ENCODE measurements around the gene CA4.

Gene CA4

DNA sequence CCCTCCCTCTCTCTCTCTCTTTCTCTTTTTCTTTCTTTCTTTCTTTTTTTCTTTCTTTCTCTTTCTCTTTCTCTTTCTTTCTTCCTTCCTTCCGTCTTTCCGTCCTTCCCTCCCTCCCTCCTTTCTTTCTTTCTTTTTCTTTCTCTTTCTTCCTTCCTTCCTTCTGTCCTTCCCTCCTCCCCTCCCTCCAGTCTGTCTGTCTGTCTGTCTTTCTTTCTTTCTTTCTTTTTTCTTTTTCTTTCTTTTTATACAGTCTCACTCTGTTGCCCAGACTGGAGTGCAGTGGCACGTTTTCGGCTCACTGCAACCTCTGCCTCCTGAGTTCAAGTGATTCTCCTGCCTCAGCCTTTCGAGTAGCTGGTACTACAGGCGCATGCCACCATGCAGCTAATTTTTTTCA is 14.4 kb downstream of the CA4 start:
- no peak for DNase-seq (ENCODE audit: low read depth)
- TF ChIP-seq MAX (IDR thresholded peaks at IDR 0.05; ENCODE audit: low read depth, low read length) (no peak), POLR2A (IDR thresholded peaks at IDR 0.05; ENCODE audit: extremely low read depth, insufficient read length) (no peak), MYC (IDR thresholded peaks at IDR 0.05; ENCODE audit: low read depth, low read length) (no peak)
- TF ChIP-seq, protein P1, sequence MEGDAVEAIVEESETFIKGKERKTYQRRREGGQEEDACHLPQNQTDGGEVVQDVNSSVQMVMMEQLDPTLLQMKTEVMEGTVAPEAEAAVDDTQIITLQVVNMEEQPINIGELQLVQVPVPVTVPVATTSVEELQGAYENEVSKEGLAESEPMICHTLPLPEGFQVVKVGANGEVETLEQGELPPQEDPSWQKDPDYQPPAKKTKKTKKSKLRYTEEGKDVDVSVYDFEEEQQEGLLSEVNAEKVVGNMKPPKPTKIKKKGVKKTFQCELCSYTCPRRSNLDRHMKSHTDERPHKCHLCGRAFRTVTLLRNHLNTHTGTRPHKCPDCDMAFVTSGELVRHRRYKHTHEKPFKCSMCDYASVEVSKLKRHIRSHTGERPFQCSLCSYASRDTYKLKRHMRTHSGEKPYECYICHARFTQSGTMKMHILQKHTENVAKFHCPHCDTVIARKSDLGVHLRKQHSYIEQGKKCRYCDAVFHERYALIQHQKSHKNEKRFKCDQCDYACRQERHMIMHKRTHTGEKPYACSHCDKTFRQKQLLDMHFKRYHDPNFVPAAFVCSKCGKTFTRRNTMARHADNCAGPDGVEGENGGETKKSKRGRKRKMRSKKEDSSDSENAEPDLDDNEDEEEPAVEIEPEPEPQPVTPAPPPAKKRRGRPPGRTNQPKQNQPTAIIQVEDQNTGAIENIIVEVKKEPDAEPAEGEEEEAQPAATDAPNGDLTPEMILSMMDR (IDR thresholded peaks at IDR 0.05; ENCODE audit: low read depth, low read length) = no peak

GRCh38 chr17:60164697-60165096 is 14.9 kb downstream of the CA4 start:
- DNase-seq (ENCODE audit: low read depth) = no peak
- TF ChIP-seq MAX (IDR thresholded peaks at IDR 0.05; ENCODE audit: low read depth, low read length) = no peak
- TF ChIP-seq POLR2A (IDR thresholded peaks at IDR 0.05; ENCODE audit: extremely low read depth, insufficient read length) = no peak
- TF ChIP-seq MYC (IDR thresholded peaks at IDR 0.05; ENCODE audit: low read depth, low read length) = no peak
- TF ChIP-seq, protein P1 (IDR thresholded peaks at IDR 0.05; ENCODE audit: low read depth, low read length) = no peak
- H3K4me3 ChIP-seq (ENCODE audit: low read depth, low read length) = no peak overlapping the region

More for the DNA sequence above, 14.4 kb downstream of the CA4 start:
- H3K4me3 ChIP-seq (ENCODE audit: low read depth, low read length) = no peak overlapping the region

GRCh38 chr17:60165223-60165622 is 15.4 kb downstream of the CA4 start:
- no peak for DNase-seq (ENCODE audit: low read depth)
- TF ChIP-seq, protein P1 (IDR thresholded peaks at IDR 0.05; ENCODE audit: low read depth, low read length) = no peak
- TF ChIP-seq MAX (IDR thresholded peaks at IDR 0.05; ENCODE audit: low read depth, low read length) = no peak
- no peak for TF ChIP-seq MYC (IDR thresholded peaks at IDR 0.05; ENCODE audit: low read depth, low read length)
- no peak for TF ChIP-seq POLR2A (IDR thresholded peaks at IDR 0.05; ENCODE audit: extremely low read depth, insufficient read length)
- H3K4me3 ChIP-seq (ENCODE audit: low read depth, low read length) = no peak overlapping the region

GRCh38 chr17:60165971-60166370 is 16.2 kb downstream of the CA4 start:
- TF ChIP-seq MYC (IDR thresholded peaks at IDR 0.05; ENCODE audit: low read depth, low read length) (no peak; the same call in 1 of the 2 replicates), MAX (IDR thresholded peaks at IDR 0.05; ENCODE audit: low read depth, low read length) (no peak), POLR2A (IDR thresholded peaks at IDR 0.05; ENCODE audit: extremely low read depth, insufficient read length) (no peak)
- TF ChIP-seq, protein P1 (IDR thresholded peaks at IDR 0.05; ENCODE audit: low read depth, low read length) = no peak
- DNase-seq (ENCODE audit: low read depth) = peak; percentile 66
- H3K4me3 ChIP-seq (ENCODE audit: low read depth, low read length) = no peak overlapping the region

DNA sequence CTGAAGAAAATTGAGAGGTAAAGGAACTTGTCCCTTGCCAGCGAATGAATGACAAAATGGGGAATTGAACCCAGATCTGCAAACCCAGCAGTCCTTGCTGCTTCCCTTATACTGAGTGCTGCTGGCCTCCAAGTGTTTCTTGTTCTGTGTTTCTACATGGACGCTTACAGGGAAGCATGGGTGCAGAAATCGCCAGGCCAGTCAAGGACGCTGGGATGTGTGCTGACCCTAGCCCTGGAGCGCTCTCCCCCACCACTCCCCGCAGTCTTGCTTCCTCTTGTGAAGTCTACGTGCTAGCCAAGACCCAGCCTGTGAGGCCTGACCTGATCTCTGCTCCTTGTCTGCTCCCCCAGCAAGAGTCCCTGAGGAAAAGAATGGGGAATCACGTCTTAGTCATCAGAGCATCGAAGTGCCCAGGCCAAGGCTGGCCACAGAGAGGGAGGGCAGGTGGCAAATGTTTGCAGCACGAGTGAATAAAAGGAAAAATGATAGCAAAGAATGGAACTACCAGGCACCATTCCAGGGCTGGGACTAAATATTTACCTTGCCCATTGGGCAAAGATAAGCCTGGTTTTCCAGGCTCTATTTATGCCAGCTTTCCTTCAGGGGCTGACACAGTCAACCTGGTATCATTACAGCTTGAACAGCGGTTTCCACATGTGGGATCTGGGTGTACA is 17.4 kb downstream of the CA4 start:
- DNase-seq (ENCODE audit: low read depth) = no peak
- no peak for TF ChIP-seq MAX (IDR thresholded peaks at IDR 0.05; ENCODE audit: low read depth, low read length)

GRCh38 chr17:60168654-60169053 is 18.9 kb downstream of the CA4 start:
- TF ChIP-seq MAX (IDR thresholded peaks at IDR 0.05; ENCODE audit: low read depth, low read length) (no peak), MYC (IDR thresholded peaks at IDR 0.05; ENCODE audit: low read depth, low read length) (no peak), POLR2A (IDR thresholded peaks at IDR 0.05; ENCODE audit: extremely low read depth, insufficient read length) (no peak)
- TF ChIP-seq, protein P1 (IDR thresholded peaks at IDR 0.05; ENCODE audit: low read depth, low read length) = no peak
- H3K4me3 ChIP-seq (ENCODE audit: low read depth, low read length) = no peak overlapping the region
- no peak for DNase-seq (ENCODE audit: low read depth)

More for the DNA sequence above, 17.4 kb downstream of the CA4 start:
- no peak overlapping the region for H3K4me3 ChIP-seq (ENCODE audit: low read depth, low read length)

All from NB4 (cell line).